BE2C (cell line): ENCODE data around the gene TRPM5.

ENCODE experiments used
- DNase-seq: peaks from one replicate; pipeline ENCODE4 v3.0.0-alpha.2; 2020
- H3K27me3 ChIP-seq: fragments of 250-450 bp; sonication (Bioruptor Pico); 2 replicates; pipeline ENCODE4 v1.5.1; 2020; ENCODE audit warnings: mild to moderate bottlenecking
- H3K36me3 ChIP-seq: fragments of 250-450 bp; sonication (Bioruptor Pico); 2 replicates; pipeline ENCODE4 v1.5.1; 2020; ENCODE audit warnings: mild to moderate bottlenecking
- H3K4me1 ChIP-seq: fragments of 250-450 bp; sonication (Bioruptor Pico); 2 replicates; pipeline ENCODE4 v1.5.1; 2020
- H3K4me3 ChIP-seq: 2 replicates; pipeline ENCODE4 v1.5.1; 2011; ENCODE audit warnings: low read depth, low read length
- H3K9me3 ChIP-seq: fragments of 250-450 bp; sonication (Bioruptor Pico); 2 replicates; pipeline ENCODE4 v1.5.1; 2020
- CTCF ChIP-seq: IDR thresholded peaks from 2 replicates; pipeline ENCODE4 v1.5.1; 2012; ENCODE audit warnings: mild to moderate bottlenecking, low read depth, low read length

TRPM5 gene

GRCh38 chr11:2475136-2475918 lies 31.0 kb upstream of the TRPM5 start:
- Histone ChIP-seq H3K4me3 (no peak overlapping the region), H3K36me3 (no peaks in the 10 kb centered on the region), H3K4me1 (no peaks in the 10 kb centered on the region), H3K27me3 (no peaks in the 10 kb centered on the region), H3K9me3 (no peaks in the 10 kb centered on the region)
- TF ChIP-seq CTCF = no peak
- DNase-seq = no peak

GRCh38 chr11:2474059-2474901 lies 30.0 kb upstream of the TRPM5 start:
- TF ChIP-seq CTCF = no peak
- no peaks in the 10 kb centered on the region for H3K9me3 ChIP-seq
- DNase-seq = no peak

GRCh38 chr11:2473361-2474058 lies 29.2 kb upstream of the TRPM5 start:
- TF ChIP-seq CTCF = no peak
- Histone ChIP-seq H3K4me3 (no peak overlapping the region), H3K4me1 (no peaks in the 10 kb centered on the region), H3K9me3 (no peaks in the 10 kb centered on the region), H3K27me3 (no peaks in the 10 kb centered on the region), H3K36me3 (no peaks in the 10 kb centered on the region)
- no peak for DNase-seq

More at GRCh38 chr11:2474059-2474901, 30.0 kb upstream of the TRPM5 start:
- Histone ChIP-seq H3K4me3 (no peak overlapping the region), H3K36me3 (no peaks in the 10 kb centered on the region), H3K4me1 (no peaks in the 10 kb centered on the region), H3K27me3 (no peaks in the 10 kb centered on the region)

GRCh38 chr11:2472428-2473186 lies 28.3 kb upstream of the TRPM5 start:
- Histone ChIP-seq H3K9me3 (no peaks in the 10 kb centered on the region), H3K27me3 (no peaks in the 10 kb centered on the region), H3K36me3 (no peaks in the 10 kb centered on the region), H3K4me1 (no peaks in the 10 kb centered on the region), H3K4me3 (no peak overlapping the region)
- DNase-seq = no peak
- TF ChIP-seq CTCF = no peak

- Histone ChIP-seq H3K4me1 (no peaks in the 10 kb centered on the region), H3K36me3 (no peaks in the 10 kb centered on the region), H3K27me3 (no peaks in the 10 kb centered on the region), H3K4me3 (no peak overlapping the region), H3K9me3 (no peaks in the 10 kb centered on the region)
- DNase-seq = no peak
- TF ChIP-seq CTCF = no peak
Measured at GRCh38 chr11:2471804-2472096, 27.4 kb upstream of the TRPM5 start.
